NT2/D1 (cell line): Measurements from ENCODE around the gene COQ6.

Experiments used
- DNase-seq: peaks from one replicate; pipeline ENCODE4 v3.0.0-alpha.2; 2011; ENCODE audit warnings: low read depth, low spot score
- H3K27me3 ChIP-seq: 2 replicates; pipeline ENCODE4 v1.6.0; 2011; ENCODE audit warnings: mild to moderate bottlenecking; ENCODE audit not compliant: insufficient read length, insufficient read depth
- H3K36me3 ChIP-seq: 2 replicates; pipeline ENCODE4 v1.6.1; 2011; ENCODE audit warnings: mild to moderate bottlenecking, low read length, mixed read lengths; ENCODE audit not compliant: insufficient read depth, insufficient read length
- H3K4me1 ChIP-seq: 2 replicates; pipeline ENCODE4 v1.5.1; 2011; ENCODE audit not compliant: insufficient read depth, insufficient read length
- H3K4me3 ChIP-seq: 2 replicates; pipeline ENCODE4 v1.5.1; 2011; ENCODE audit warnings: low read depth; ENCODE audit not compliant: insufficient read length
- H3K9ac ChIP-seq: 2 replicates; pipeline ENCODE4 v1.6.0; 2011; ENCODE audit warnings: low read depth; ENCODE audit not compliant: insufficient read length
- H3K9me3 ChIP-seq: 2 replicates; pipeline ENCODE4 v1.5.1; 2011; ENCODE audit warnings: mild to moderate bottlenecking, low read length; ENCODE audit not compliant: insufficient read depth
- SUZ12 ChIP-seq: IDR thresholded peaks from 2 replicates; pipeline ENCODE4 v1.6.1; 2011; ENCODE audit not compliant: insufficient read length, insufficient read depth; ENCODE audit errors: extremely low read depth
- YY1 ChIP-seq: IDR thresholded peaks from 2 replicates; pipeline ENCODE4 v1.6.1; 2011; ENCODE audit not compliant: insufficient read length, insufficient read depth
- ZNF274 ChIP-seq: IDR thresholded peaks from 2 replicates; pipeline ENCODE4 v1.6.1; 2011; ENCODE audit warnings: mild to moderate bottlenecking, low read depth, low read length

The COQ6 gene

DNA sequence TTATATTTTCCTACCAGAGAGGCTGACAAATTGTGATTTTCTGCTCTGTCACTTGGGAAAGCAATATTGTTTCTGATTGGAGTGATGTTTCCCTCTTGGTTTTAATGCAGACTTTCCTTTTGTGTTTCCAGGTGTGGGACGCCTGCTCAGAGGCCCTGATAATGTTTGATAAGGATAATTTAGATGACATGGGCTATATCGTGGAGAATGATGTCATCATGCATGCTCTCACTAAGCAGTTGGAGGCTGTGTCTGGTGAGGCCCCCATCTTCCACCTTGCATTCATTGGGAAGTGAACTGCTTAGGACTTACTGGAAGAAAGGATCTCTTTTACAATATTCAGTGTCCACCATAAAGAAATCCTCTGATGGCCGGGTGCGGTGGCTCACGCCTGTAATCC is 5.6 kb downstream of the COQ6 start:
- peaks cover 39% of the 10 kb centered on the region for H3K36me3 ChIP-seq
- H3K9ac ChIP-seq, result no peak overlapping the region
- H3K4me1 ChIP-seq, result no peaks in the 10 kb centered on the region
- DNase-seq, result no peak
- TF ChIP-seq ZNF274 (no peak), SUZ12 (no peak), YY1 (no peak)
- no peak overlapping the region for H3K4me3 ChIP-seq
- H3K9me3 ChIP-seq, result no peaks in the 10 kb centered on the region
- no peaks in the 10 kb centered on the region for H3K27me3 ChIP-seq

DNA sequence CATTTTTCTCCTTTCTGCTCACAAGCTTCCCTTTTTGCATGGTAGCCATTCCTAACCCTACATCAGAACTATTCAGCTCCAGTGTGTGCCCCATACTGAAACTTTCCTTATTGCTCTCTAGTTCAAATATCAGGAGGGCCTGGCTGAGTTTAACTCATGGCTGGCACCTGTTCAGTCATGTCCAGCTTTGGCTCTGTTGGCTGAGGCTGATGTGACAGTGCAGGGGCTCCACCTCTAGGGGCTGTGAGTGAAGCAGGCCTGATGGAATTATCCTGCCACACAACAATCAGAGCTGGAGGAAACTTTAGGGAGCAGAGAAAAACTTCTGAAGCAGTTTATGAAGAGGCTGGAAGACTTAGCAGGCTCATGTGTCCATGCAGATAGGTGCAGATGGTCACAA is 8.5 kb downstream of the COQ6 start:
- TF ChIP-seq YY1 (no peak), SUZ12 (no peak), ZNF274 (no peak)
- Histone ChIP-seq H3K36me3 (peaks cover 51% of the 10 kb centered on the region), H3K9me3 (no peaks in the 10 kb centered on the region), H3K27me3 (no peaks in the 10 kb centered on the region), H3K9ac (no peak overlapping the region), H3K4me3 (no peak overlapping the region), H3K4me1 (no peaks in the 10 kb centered on the region)
- DNase-seq, result no peak

DNA sequence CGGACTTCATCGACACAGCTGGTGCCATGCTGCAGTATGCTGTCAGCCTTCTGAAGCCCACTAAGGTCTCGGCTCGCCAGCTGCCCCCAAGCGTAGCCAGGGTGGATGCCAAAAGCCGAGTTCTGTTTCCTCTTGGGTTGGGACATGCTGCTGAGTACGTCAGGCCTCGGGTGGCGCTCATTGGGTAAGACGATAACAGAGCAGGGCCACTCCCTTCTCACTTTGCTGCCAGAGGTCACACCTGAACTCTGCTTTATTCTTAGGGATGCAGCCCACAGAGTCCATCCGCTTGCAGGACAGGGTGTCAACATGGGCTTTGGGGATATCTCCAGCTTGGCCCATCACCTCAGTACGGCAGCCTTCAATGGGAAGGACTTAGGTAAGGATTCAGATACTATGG is 11.1 kb downstream of the COQ6 start:
- Histone ChIP-seq H3K4me1 (no peaks in the 10 kb centered on the region), H3K27me3 (no peaks in the 10 kb centered on the region), H3K4me3 (no peak overlapping the region), H3K36me3 (peaks cover 38% of the 10 kb centered on the region), H3K9me3 (no peaks in the 10 kb centered on the region), H3K9ac (no peak overlapping the region)
- no peak for DNase-seq
- TF ChIP-seq YY1, result no peak
- no peak for TF ChIP-seq SUZ12
- TF ChIP-seq ZNF274, result no peak

DNA sequence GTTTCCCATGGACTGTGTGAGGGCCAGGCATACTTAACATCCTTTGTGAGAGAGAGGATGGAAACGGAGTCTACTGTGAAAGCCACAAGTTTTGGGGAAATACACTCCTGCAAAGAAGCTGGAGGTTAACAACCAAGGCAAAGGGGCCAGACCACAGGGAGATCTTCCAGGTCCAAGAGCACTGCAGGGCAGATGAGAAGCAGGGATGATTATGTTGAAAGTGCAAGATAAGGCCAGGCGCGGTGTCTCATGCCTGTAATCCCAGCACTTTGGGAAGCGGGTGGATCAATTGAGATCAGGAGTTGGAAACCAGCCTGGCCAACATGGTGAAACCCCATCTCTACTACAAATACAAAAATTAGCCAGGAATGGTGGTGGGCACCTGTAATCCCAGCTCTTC is 15.1 kb downstream of the COQ6 start:
- peaks cover 34% of the 10 kb centered on the region for H3K36me3 ChIP-seq
- TF ChIP-seq YY1, result no peak
- no peak for TF ChIP-seq ZNF274
- TF ChIP-seq SUZ12, result no peak
- no peaks in the 10 kb centered on the region for H3K27me3 ChIP-seq

DNA sequence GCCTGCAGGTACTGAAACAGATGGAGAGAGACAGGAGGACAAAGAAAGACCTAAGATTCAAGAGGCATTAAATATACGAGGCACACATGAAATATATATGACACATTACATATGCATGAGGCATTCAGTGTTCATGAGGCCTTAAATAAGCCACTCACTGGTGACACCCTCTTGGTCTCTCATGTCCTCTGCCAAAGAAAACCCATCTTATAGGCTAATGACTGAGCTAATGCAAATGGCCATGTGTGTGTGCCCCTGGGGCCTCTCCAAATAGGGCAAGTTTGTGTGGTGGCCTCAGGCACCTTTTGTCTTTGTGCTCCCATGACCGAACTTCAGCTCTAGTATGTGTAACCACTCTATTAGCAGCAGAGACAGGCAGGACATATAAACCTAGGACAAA is 18.8 kb downstream of the COQ6 start:
- H3K9me3 ChIP-seq, result no peaks in the 10 kb centered on the region
- no peak overlapping the region for H3K4me3 ChIP-seq
- TF ChIP-seq SUZ12, result no peak
- TF ChIP-seq YY1, result no peak
- TF ChIP-seq ZNF274, result no peak
- H3K4me1 ChIP-seq, result peaks cover 3% of the 10 kb centered on the region
- DNase-seq, result no peak
- no peaks in the 10 kb centered on the region for H3K27me3 ChIP-seq
- H3K9ac ChIP-seq, result no peak overlapping the region
- H3K36me3 ChIP-seq, result peaks cover 20% of the 10 kb centered on the region

More for the DNA sequence above, 15.1 kb downstream of the COQ6 start:
- no peak for DNase-seq
- no peaks in the 10 kb centered on the region for H3K9me3 ChIP-seq
- no peak overlapping the region for H3K9ac ChIP-seq
- no peaks in the 10 kb centered on the region for H3K4me1 ChIP-seq
- H3K4me3 ChIP-seq, result no peak overlapping the region

DNA sequence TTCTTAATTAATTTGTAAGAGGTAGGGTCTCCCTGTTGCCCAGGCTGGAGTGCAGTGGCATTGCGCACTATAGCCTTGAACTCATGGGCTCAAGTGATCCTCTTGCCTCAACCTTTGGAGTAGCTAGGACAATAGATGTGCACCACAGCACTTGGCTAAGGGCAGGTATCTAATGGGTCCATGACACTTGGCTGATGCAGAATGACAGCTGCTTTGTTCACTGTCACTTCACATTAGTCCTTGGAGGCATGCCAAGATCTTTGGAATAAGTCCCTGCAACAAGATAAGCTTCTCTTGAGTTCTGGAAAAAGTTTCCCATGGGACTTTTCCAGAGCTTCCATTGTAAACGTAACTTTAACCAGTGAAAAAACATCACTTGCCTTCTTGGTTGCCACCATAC is 23.4 kb downstream of the COQ6 start:
- H3K27me3 ChIP-seq, result no peaks in the 10 kb centered on the region
- no peaks in the 10 kb centered on the region for H3K9me3 ChIP-seq
- TF ChIP-seq SUZ12, result no peak
- TF ChIP-seq YY1, result no peak
- no peak for TF ChIP-seq ZNF274
- peaks cover 16% of the 10 kb centered on the region for H3K36me3 ChIP-seq
- H3K4me3 ChIP-seq, result no peak overlapping the region
- H3K4me1 ChIP-seq, result peaks cover 3% of the 10 kb centered on the region
- DNase-seq, result no peak
- no peak overlapping the region for H3K9ac ChIP-seq

DNA sequence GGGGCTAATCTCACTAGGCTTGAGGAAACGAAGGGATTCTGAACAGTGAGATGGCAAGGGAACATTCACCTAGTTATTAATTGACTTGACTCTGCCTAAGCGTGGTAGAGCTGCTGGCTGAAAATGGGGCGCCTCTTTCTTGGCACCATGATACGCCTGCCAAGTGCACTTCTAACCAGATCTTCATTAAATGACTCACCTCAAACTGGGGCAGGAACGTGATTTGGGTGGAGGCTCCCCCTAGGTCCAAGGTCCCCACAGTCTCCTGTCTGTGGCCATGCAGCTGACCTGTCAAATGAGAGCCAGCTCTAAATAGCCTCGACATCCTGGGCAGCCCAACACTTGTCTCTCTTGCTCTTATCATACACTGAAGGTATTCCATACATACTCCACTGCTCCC is 26.0 kb downstream of the COQ6 start:
- Histone ChIP-seq H3K4me3 (no peak overlapping the region), H3K36me3 (peaks cover 11% of the 10 kb centered on the region), H3K27me3 (no peaks in the 10 kb centered on the region), H3K4me1 (peaks cover 3% of the 10 kb centered on the region), H3K9ac (no peak overlapping the region), H3K9me3 (no peaks in the 10 kb centered on the region)
- TF ChIP-seq SUZ12, result no peak
- TF ChIP-seq ZNF274, result no peak
- no peak for DNase-seq

DNA sequence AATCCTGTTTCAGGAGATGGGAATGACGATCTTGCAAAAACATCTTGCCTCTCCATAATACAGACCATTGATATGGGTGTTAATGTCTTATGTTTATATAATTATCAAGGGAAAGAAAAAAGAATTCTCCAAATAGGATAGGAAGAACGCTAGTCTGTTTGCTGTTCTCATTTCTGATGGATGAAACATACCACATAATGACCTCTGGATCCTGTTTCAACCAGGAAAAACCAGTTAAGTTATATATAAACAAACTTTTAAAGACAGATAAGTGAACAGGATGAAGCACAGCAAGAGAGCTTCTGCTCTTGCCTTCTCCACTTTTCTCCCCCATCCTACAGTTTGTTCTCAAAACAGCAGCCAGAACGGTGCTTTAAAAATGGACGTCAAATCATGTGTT is 27.8 kb downstream of the COQ6 start:
- no peaks in the 10 kb centered on the region for H3K27me3 ChIP-seq

More for the DNA sequence above, 27.8 kb downstream of the COQ6 start:
- H3K4me3 ChIP-seq, result no peak overlapping the region
- TF ChIP-seq YY1 (no peak), ZNF274 (no peak), SUZ12 (no peak)
- H3K9me3 ChIP-seq, result no peaks in the 10 kb centered on the region
- H3K36me3 ChIP-seq, result peaks cover 7% of the 10 kb centered on the region
- H3K4me1 ChIP-seq, result no peaks in the 10 kb centered on the region
- DNase-seq, result no peak
- H3K9ac ChIP-seq, result no peak overlapping the region
